Endothelial cell (in vitro differentiated cells): ENCODE measurements around the gene EIF3A. TPM values are rescaled to one million over a fixed set of nuclear protein-coding genes. Genes with fewer than 3 reads are reported as not detected.

Experiments
- DNase-seq: peaks from one replicate; pipeline ENCODE4 v3.0.0; 2021; ENCODE audit warnings: low spot score
- H3K27ac Mint-ChIP-seq: one replicate; pipeline ENCODE4 v1.8.0; 2021; ENCODE audit warnings: mixed read lengths, inconsistent platforms; ENCODE audit not compliant: unreplicated experiment
- H3K27me3 Mint-ChIP-seq: one replicate; pipeline ENCODE4 v1.8.0; 2021; ENCODE audit warnings: mild to moderate bottlenecking, moderate library complexity, mixed read lengths, inconsistent platforms; ENCODE audit not compliant: unreplicated experiment
- H3K36me3 Mint-ChIP-seq: one replicate; pipeline ENCODE4 v1.8.0; 2021; ENCODE audit warnings: mild to moderate bottlenecking, low read depth, mixed read lengths, inconsistent platforms; ENCODE audit not compliant: unreplicated experiment
- H3K4me1 Mint-ChIP-seq: one replicate; pipeline ENCODE4 v1.8.0; 2021; ENCODE audit warnings: mild to moderate bottlenecking, mixed read lengths, inconsistent platforms; ENCODE audit not compliant: unreplicated experiment
- H3K4me3 Mint-ChIP-seq: one replicate; pipeline ENCODE4 v1.8.0; 2021; ENCODE audit warnings: mild to moderate bottlenecking, mixed read lengths, inconsistent platforms; ENCODE audit not compliant: unreplicated experiment
- H3K9me3 Mint-ChIP-seq: one replicate; pipeline ENCODE4 v1.8.0; 2021; ENCODE audit warnings: mixed read lengths, inconsistent platforms; ENCODE audit not compliant: unreplicated experiment
- long read RNA-seq: library from polyadenylated mRNA; unstranded; transcript quantifications from one replicate; pipeline ENCODE4 v2.0.0, GENCODE V29; 2020; ENCODE audit not compliant: unreplicated experiment
- total RNA-seq: library from RNA; stranded (reverse); fragmentation: NEBNext Ultra II Directional; extraction: Animal tissue kit (Norgen Biotek cat#: 25700); gene quantifications from one replicate; pipeline ENCODE4 v1.2.1, GENCODE V29; 2021; ENCODE audit not compliant: unreplicated experiment
- TF ChIP-seq, protein P1 (sequence below): fragments of 200-600 bp; sonication (generic); IDR thresholded peaks from one replicate; pipeline ENCODE4 v1.5.0; 2021; ENCODE audit warnings: antibody characterized with exemption; ENCODE audit not compliant: unreplicated experiment

The EIF3A gene, protein sequence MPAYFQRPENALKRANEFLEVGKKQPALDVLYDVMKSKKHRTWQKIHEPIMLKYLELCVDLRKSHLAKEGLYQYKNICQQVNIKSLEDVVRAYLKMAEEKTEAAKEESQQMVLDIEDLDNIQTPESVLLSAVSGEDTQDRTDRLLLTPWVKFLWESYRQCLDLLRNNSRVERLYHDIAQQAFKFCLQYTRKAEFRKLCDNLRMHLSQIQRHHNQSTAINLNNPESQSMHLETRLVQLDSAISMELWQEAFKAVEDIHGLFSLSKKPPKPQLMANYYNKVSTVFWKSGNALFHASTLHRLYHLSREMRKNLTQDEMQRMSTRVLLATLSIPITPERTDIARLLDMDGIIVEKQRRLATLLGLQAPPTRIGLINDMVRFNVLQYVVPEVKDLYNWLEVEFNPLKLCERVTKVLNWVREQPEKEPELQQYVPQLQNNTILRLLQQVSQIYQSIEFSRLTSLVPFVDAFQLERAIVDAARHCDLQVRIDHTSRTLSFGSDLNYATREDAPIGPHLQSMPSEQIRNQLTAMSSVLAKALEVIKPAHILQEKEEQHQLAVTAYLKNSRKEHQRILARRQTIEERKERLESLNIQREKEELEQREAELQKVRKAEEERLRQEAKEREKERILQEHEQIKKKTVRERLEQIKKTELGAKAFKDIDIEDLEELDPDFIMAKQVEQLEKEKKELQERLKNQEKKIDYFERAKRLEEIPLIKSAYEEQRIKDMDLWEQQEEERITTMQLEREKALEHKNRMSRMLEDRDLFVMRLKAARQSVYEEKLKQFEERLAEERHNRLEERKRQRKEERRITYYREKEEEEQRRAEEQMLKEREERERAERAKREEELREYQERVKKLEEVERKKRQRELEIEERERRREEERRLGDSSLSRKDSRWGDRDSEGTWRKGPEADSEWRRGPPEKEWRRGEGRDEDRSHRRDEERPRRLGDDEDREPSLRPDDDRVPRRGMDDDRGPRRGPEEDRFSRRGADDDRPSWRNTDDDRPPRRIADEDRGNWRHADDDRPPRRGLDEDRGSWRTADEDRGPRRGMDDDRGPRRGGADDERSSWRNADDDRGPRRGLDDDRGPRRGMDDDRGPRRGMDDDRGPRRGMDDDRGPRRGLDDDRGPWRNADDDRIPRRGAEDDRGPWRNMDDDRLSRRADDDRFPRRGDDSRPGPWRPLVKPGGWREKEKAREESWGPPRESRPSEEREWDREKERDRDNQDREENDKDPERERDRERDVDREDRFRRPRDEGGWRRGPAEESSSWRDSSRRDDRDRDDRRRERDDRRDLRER (N-terminal part only)
- total RNA-seq, result 107 TPM
- long read RNA-seq, full-length matches to known transcripts, result 2 of 38 reads
- long read RNA-seq, partial matches to known transcripts, result 33 of 38 reads
- long read RNA-seq, other reads (novel, unspliced or antisense), result 3 of 38 reads

DNA sequence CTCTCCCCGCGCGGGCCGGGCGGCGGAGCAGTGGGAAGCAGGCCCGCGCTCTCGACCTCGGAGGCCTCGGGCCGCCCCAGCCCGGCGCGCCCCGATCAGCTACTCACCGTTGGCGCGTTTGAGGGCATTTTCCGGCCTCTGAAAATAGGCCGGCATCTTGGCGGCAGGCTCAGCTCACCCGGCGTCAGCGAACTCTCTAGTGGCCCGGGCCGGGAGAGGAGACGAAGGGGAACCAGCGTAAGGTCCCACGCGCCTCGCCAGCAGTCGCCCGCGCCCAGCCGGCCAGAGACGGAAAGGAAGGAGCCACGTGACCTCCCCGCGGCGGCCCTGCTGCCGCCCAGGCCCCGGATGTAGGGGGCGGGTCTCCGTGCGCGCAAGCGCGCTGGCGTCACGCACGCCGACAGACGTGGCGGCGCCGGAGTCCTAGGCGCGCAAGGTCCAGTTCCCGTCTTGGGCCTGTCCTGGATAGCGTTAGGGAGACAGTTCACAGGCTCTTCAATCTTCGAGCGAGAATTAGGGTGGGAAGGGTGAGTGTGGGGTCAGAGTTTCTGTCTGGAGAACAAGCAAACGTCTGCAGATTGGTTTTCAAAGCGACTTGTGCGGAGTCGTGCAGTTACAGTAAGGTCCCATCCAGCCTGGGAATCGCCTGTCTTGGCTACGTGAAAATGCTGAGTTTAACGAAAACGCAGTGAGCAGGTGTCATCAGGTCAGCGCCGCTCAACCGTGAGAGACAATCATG is at the start of gene EIF3A:
TSS of gene EIF3A (minus strand) at position 297 of the 739 bp plus-strand sequence. CDS start at position 156, 141 bp downstream.
- Mint-ChIP-seq H3K9me3 (no peaks in the 10 kb centered on the region), H3K36me3 (peaks cover 9% of the 10 kb centered on the region), H3K27ac (peak within 1 kb of the TSS; percentile 99), H3K27me3 (peaks cover 9% of the 10 kb centered on the region), H3K4me1 (peaks cover 19% of the 10 kb centered on the region), H3K4me3 (peak within 1 kb of the TSS; percentile 100)
- TF ChIP-seq, protein P1, sequence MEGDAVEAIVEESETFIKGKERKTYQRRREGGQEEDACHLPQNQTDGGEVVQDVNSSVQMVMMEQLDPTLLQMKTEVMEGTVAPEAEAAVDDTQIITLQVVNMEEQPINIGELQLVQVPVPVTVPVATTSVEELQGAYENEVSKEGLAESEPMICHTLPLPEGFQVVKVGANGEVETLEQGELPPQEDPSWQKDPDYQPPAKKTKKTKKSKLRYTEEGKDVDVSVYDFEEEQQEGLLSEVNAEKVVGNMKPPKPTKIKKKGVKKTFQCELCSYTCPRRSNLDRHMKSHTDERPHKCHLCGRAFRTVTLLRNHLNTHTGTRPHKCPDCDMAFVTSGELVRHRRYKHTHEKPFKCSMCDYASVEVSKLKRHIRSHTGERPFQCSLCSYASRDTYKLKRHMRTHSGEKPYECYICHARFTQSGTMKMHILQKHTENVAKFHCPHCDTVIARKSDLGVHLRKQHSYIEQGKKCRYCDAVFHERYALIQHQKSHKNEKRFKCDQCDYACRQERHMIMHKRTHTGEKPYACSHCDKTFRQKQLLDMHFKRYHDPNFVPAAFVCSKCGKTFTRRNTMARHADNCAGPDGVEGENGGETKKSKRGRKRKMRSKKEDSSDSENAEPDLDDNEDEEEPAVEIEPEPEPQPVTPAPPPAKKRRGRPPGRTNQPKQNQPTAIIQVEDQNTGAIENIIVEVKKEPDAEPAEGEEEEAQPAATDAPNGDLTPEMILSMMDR, result no peak
- DNase-seq, result peak; percentile 92

DNA sequence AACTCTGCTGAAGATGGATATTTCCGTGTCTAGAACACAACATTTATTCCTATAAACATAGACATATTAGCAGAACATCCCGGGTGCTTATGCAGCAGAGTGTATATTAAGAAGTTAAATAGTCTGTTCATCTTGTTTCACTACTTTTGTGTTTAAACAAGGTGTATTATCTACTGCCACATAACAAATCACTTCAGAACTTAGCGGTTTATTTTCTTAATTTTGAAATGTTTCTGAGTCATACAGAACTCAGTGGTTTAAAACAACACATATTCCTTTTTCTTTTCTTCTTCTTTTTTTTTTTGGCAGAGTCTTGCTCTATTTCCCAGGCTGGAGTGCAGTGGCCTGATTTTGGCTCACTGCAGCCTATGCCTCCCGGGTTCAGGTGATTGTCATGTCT is 49.1 kb upstream of the EIF3A start:
- Mint-ChIP-seq H3K27me3 (peaks cover 1% of the 10 kb centered on the region), H3K4me1 (no peaks in the 10 kb centered on the region), H3K9me3 (no peaks in the 10 kb centered on the region), H3K36me3 (peaks cover 44% of the 10 kb centered on the region), H3K27ac (no peak overlapping the region), H3K4me3 (no peak overlapping the region)
- TF ChIP-seq, protein P1, result no peak
- DNase-seq, result no peak

DNA sequence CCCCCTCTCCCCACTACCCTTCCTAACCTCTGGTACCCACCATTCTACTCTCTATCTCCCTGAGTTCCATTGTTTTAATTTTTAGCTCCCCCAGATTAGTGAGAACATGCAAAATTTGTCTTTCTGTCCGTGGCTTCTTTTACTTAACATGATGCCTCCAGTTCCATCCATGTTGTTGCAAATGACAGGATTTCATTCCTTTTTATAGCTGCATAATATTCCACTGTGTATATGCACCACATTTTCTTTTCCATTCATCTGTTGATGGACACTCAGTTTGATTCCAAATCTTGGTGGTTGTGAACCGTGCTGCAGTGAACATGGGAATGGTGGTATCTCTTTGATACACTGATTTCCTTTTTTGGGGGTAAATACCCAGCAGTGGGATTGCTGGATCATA is 45.3 kb upstream of the EIF3A start:
- Mint-ChIP-seq H3K4me3 (peak overlapping the region; percentile 64), H3K4me1 (no peaks in the 10 kb centered on the region), H3K36me3 (peaks cover 33% of the 10 kb centered on the region), H3K9me3 (no peaks in the 10 kb centered on the region), H3K27me3 (no peaks in the 10 kb centered on the region), H3K27ac (no peak overlapping the region)
- DNase-seq, result no peak
- TF ChIP-seq, protein P1, result no peak

DNA sequence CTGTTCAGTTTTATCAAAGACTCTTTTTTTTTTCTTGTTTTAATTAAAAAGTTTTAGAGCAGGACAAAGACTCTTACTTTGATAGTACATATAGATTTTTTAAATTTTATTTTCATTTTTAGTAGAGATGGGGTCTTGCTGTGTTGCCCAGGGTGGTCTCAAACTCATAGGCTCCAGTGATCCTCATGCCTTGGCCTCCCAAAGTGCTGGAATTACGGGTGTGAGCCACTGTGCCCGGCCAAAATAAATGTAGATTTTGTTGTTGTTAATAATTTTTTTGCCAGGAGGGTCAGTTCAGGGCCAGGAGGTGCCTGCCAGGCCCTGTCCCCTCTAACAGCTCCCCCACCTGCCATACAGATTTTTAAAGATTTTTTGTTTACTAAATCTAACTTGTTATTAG is 40.3 kb upstream of the EIF3A start:
- Mint-ChIP-seq H3K4me3 (no peak overlapping the region), H3K4me1 (peaks cover 2% of the 10 kb centered on the region), H3K9me3 (no peaks in the 10 kb centered on the region), H3K27me3 (no peaks in the 10 kb centered on the region), H3K27ac (no peak overlapping the region), H3K36me3 (peaks cover 14% of the 10 kb centered on the region)
- no peak for DNase-seq
- TF ChIP-seq, protein P1, result no peak
